Mammary epithelial cell (primary cell): ENCODE results near the gene ZNF580.

Source experiments
- CTCF ChIP-seq, 2 donors: IDR thresholded peaks in 1 of 2; conservative IDR thresholded peaks in 1 of 2; 2 replicates each; pipeline ENCODE4 v1.5.1; 2011 to 2012; ENCODE audit warnings: inconsistent platforms in 2 of 2, low read length in 2 of 2, mild to moderate bottlenecking in 2 of 2, control low read depth in 1 of 2, low read depth in 1 of 2; ENCODE audit not compliant: insufficient read depth in 1 of 2; ENCODE audit errors: extremely low read depth in 1 of 2
- EZH2 ChIP-seq: IDR thresholded peaks from 2 replicates; pipeline ENCODE4 v1.6.1; 2012; ENCODE audit warnings: low read length, inconsistent platforms, borderline replicate concordance

GRCh38 chr19:55670280-55671053 lies 29.7 kb downstream of the ZNF580 start:
- TF ChIP-seq CTCF (conservative IDR thresholded peaks at IDR 0.05 in 1 of 2, IDR thresholded peaks at IDR 0.05 in 1 of 2; ENCODE audit: extremely low read depth in 1 of 2, insufficient read depth in 1 of 2, low read depth in 1 of 2, low read length in 2 of 2) (no peak), EZH2 (no peak)
